NCI-H526 (cell line): ENCODE results near the gene C10orf53.
"Not testable (repeated sequence)": the region's sequence is repeated elsewhere in the genome, so short reads cannot be mapped to it uniquely, and the experiment has no call there.

ENCODE experiments used
- DNase-seq, 2 experiments: peaks; one replicate each; lab custom pipeline; 2025; lab: John Stamatoyannopoulos, UW

The C10orf53 gene

DNA sequence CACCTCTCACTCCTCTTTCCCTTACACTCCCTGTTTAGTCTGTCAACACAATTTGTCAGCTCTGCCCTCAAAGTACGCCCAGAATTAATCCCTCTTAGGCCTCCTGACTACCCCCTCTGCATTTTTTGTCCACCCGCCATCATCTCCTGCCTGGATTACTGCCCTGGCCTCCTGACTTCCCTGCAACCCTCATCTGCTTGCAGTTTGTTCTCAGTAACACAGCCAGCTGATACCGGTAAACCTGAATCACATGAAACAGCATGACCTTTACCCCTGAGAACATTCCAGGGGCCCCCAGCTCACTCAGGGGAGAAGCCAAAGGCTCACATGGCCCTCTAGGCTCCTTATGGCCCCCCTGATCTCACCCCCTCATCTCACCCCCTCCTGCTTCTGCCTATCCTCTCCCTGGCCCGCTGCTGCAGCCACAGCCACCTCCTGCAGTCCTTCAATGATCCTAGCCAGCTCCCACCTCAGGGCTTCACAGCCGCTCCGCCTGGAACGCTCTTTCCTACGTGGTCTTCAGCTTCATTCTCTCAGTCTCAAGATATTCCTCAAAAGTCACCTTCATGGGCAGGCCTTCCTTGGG lies 8.9 kb downstream of the C10orf53 start:
- no peak for DNase-seq

DNA sequence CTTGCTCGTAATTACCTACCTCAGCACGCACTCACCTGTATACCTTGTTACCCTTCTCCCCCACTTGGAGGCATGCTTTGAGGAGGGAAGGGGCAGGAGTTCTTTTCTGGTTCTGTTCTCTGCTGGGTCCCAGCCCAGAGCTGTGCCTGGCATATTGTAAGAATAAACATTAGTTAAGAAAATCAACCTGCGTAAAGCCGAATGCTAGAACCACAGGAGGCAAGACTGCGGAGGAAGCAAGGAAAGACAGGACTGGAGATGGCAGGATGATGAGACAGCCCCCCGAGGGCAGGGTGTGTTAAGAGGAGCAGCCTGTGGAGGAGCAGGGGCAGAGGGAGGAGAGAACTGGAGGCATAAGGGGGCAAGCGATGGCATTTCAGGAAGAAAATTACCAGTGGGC lies 9.5 kb downstream of the C10orf53 start:
- no peak for DNase-seq

DNA sequence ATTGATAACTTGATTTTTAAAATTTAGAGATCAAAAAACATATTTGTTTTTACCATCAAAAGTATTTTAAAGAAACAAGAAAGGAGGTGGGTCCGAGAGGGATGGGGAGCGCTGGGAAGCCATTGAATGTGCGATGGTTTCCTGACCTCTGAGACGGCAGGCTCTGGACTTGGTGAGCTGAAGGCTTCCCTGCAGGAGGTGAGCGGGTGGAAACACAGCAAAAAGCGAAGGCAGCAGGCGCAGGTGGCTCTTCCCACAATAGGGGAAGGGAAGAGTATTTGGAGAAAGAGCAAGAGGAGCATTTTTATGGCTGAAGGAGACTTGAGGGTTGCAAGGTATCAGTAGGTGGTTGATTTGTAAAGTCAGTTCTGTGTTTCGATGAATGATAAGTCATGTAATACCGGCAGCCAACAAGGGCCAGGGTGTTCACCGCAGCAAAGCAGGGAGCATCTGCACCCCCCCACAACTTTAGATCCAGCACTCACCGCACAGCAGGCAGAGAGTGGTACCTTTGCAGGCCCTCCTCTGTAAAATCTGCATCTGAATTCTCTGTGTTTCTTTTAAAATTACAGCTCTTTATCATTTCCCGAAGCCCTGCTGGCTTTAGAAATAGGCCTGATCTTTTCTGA lies 10.5 kb downstream of the C10orf53 start:
- DNase-seq, result no peak

- DNase-seq, result peak in 1 of 2 experiments; percentile 46
These were observed 11.4 kb downstream of the C10orf53 start for GRCh38 chr10:49690698-49691356.

DNA sequence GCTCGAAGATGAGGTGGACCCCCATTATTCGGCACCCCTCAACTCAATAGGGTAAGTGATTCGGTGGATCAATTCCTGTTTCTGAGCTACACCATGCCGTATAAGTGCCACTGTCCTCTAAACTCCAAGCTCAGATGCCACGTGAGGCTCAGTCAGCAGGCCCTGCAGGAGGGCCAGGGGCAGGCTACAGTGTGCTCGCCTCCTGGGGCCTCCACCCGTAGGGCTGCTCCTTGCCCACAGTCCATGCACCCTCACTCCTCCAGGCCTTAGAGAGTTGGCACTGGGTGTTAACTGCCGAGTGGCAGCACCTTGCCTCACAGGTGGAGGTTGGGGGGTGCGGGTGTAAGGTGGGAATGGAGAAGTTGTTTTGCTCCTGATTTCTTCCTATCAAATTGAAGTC lies 12.1 kb downstream of the C10orf53 start:
- DNase-seq, result no peak

GRCh38 chr10:49694466-49694865 lies 15.0 kb downstream of the C10orf53 start:
- no peak for DNase-seq

GRCh38 chr10:49696311-49696710 lies 16.9 kb downstream of the C10orf53 start:
- DNase-seq, result no peak

DNA sequence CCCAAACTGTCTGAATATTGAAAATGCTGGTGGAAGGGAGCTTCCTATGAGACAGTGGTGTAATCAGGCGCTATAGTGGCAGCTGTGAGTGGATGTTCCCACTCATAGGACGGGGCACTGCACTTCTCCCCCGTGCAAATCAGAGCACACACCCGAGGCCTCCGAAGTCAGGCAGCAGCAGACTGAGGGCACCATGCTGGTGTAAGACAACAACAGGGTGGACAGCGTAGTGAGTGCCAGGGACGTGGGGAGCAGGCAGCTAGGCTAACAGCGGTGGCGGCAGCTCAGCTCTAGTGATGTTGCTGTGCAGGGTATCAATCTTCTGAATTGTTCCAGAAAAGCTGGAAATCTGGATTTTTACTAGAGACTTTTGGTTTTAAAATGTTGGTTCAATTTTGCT lies 19.2 kb downstream of the C10orf53 start:
- no peak for DNase-seq

- no peak for DNase-seq
These were observed 20.8 kb downstream of the C10orf53 start for GRCh38 chr10:49700211-49700610.

GRCh38 chr10:49700997-49701396 lies 21.5 kb downstream of the C10orf53 start:
- DNase-seq, result peak; percentile 70 to 79

- DNase-seq, result no peak
These were observed 28.1 kb downstream of the C10orf53 start for GRCh38 chr10:49707585-49707984.

DNA sequence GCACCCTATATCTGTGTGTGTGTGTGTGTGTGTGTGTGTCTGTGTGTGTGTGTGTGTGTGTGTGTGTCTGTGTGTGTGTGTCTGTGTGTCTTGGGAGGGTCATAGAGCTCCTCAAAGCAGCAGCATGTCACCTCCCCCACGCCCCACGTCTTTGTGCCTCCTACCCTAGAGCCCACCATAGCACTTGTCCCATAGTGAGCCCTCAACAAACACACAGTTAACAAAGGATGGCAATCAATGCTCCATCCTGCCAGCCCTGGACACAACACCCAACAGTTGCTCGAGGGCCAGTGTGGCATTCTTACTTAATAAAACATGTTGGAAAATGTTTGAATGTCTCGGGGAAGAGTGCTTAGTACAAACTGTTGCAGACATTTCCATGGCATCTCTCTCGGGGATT lies 30.5 kb downstream of the C10orf53 start:
- peak in 1 of 2 experiments; percentile 17 for DNase-seq

GRCh38 chr10:49710966-49711365 lies 31.5 kb downstream of the C10orf53 start:
- no peak for DNase-seq

DNA sequence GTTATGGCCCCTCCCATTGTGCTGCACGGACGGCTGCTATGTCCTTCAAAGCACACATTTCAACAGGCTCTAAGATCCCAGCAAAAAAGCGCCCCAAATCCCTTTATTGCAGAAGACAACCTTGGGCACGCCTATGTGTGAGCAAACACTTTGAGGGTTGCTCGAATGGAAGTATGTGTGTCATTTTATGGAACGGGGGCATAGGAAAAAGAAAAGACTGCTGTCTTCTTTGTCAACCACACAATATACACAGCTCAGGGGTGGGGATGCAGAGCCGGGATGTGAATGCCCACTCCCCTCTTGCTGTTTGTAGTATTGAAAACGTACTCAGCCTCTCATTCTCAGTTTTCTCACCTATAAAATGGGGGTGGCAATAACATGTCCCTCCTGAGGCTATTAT lies 32.0 kb downstream of the C10orf53 start:
- DNase-seq, result no peak

- no peak for DNase-seq
These were observed 33.8 kb downstream of the C10orf53 start for GRCh38 chr10:49713266-49713665.

GRCh38 chr10:49715157-49715556 lies 35.7 kb downstream of the C10orf53 start:
- not testable (repeated sequence) for DNase-seq

GRCh38 chr10:49726593-49726992 lies 47.1 kb downstream of the C10orf53 start:
- DNase-seq, result no peak

DNA sequence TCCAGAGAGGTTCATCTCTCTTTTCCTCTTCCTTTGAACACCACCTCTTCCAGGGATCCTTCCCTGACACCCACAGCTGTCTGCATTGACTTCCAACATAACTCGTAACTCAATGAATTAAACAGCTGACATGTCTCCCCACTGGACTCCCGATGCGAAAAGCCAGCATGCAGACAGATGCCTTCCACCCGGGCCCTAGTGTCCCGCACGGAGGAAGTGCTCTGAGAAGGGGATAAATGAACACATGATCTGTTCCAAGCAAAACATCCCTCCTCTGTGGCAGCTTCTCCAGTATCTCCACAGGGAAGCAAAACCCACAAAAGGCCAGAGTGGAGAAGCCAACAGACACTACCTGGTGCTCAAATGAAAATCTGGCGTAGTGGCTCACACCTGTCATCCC lies 54.4 kb downstream of the C10orf53 start:
- no peak for DNase-seq

GRCh38 chr10:49734676-49735075 lies 55.2 kb downstream of the C10orf53 start:
- no peak for DNase-seq

DNA sequence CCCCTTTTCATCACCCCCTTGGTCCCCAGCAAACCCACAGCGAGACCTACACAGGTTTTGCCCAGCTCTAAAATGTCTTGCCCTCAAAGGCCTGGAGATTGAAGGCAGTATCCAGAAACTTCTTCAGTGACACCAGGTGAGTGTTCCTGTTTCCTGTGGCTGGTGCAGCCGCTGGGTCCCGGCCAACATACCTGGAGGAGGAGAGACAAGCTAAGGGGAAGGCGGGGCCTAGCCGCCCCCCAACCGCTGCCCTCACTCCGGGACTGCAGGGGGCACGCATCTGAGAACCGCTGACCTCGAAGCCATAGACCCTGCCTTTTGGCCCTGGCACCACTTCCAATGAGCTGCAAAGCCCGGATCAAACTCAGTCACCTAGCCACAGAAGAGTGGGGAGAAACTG lies 55.7 kb downstream of the C10orf53 start:
- DNase-seq, result no peak

- DNase-seq, result no peak
These were observed 56.6 kb downstream of the C10orf53 start for GRCh38 chr10:49735848-49736563.

DNA sequence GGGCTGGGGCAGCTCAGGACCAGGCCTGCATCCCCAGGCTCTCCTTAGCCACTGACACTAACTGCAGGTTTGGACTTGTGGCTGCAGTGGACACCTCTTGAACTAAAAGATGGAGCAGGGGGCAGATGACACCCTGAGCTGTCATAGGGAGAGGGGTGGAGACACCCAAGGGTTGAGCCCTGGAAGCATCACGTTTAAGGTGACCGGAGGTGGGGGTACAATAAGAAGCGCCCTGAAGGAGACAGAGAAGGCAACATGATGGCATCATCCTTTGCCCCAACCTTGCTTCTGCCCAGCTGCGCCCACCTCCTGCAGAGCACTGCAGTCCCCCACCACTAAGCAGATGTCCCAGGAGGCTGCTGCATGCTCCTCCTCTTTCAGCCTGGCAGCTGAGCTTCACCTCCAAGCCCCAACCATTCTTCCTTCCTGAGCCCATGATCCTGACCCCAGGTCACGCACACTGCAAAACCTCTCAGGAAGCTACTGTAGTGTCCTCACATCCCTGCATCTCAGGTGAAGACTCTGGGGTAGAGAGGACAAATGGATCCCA lies 57.2 kb downstream of the C10orf53 start:
- no peak for DNase-seq
